HepG2 (cell line): ENCODE results near the gene ADM5. TPM values are rescaled to one million over a fixed set of nuclear protein-coding genes. Genes with fewer than 3 reads are reported as not detected.
A peak's percentile ranks its signal among the peaks of the same experiment; 100 is the strongest.

Experiments used
- CCDC6 ChIP-seq: sonication (generic); formaldehyde crosslinking; IDR thresholded peaks from 2 replicates; pipeline ENCODE4 v1.8.1; 2022; ENCODE audit warnings: mild to moderate bottlenecking, missing genetic modification reagents, moderate library complexity
- ELF1 ChIP-seq: sonication (generic); formaldehyde crosslinking; IDR thresholded peaks from 2 replicates; pipeline ENCODE4 v1.4.0; 2020; ENCODE audit warnings: missing genetic modification reagents
- ELF3 ChIP-seq: IDR thresholded peaks from 2 replicates; pipeline ENCODE4 v1.6.1; 2016; ENCODE audit warnings: missing genetic modification reagents, missing compliant biosample characterization
- GABPB1 ChIP-seq: IDR thresholded peaks from 2 replicates; pipeline ENCODE4 v1.6.1; 2016; ENCODE audit warnings: mild to moderate bottlenecking, missing genetic modification reagents, moderate library complexity, missing compliant biosample characterization
- GTF3A ChIP-seq: sonication (generic); formaldehyde crosslinking; conservative IDR thresholded peaks from 2 replicates; pipeline ENCODE4 v1.4.0; 2020; ENCODE audit warnings: mild to moderate bottlenecking, missing genetic modification reagents
- HNRNPLL ChIP-seq: fragments of 200-400 bp; formaldehyde crosslinking; IDR thresholded peaks from 2 replicates; pipeline ENCODE4 v1.6.1; 2017; ENCODE audit warnings: mild to moderate bottlenecking, low read depth, low read length; ENCODE audit not compliant: poor library complexity, severe bottlenecking
- JUN ChIP-seq: sonication (generic); formaldehyde crosslinking; IDR thresholded peaks from 2 replicates; pipeline ENCODE4 v1.4.0; 2020; ENCODE audit warnings: mild to moderate bottlenecking, missing genetic modification reagents
- MAFK ChIP-seq, 2 experiments: IDR thresholded peaks in 1 of 2; conservative IDR thresholded peaks in 1 of 2; 2 replicates each; pipeline ENCODE4 v1.6.1; 2011; ENCODE audit warnings: improper control_type of control experiment in 2 of 2, low read length in 2 of 2
- NAIF1 ChIP-seq: sonication (generic); formaldehyde crosslinking; IDR thresholded peaks from 2 replicates; pipeline ENCODE4 v1.5.0; 2020; ENCODE audit warnings: mild to moderate bottlenecking, missing genetic modification reagents, borderline replicate concordance
- NFE2 ChIP-seq: sonication (generic); formaldehyde crosslinking; IDR thresholded peaks from 2 replicates; pipeline ENCODE4 v1.4.0; 2020; ENCODE audit warnings: missing genetic modification reagents
- NFIB ChIP-seq: sonication (generic); formaldehyde crosslinking; IDR thresholded peaks from 2 replicates; pipeline ENCODE4 v1.9.0; 2021; ENCODE audit warnings: missing genetic modification reagents, mild to moderate bottlenecking, borderline replicate concordance
- NFKB2 ChIP-seq: sonication (generic); formaldehyde crosslinking; IDR thresholded peaks from 2 replicates; pipeline ENCODE4 v1.4.0; 2020; ENCODE audit warnings: missing genetic modification reagents, borderline replicate concordance
- SALL1 ChIP-seq: sonication (generic); formaldehyde crosslinking; IDR thresholded peaks from 2 replicates; pipeline ENCODE4 v1.8.0; 2022; ENCODE audit warnings: mild to moderate bottlenecking, missing genetic modification reagents
- SMYD3 ChIP-seq: sonication (generic); formaldehyde crosslinking; IDR thresholded peaks from 2 replicates; pipeline ENCODE4 v1.8.1; 2023; ENCODE audit warnings: mild to moderate bottlenecking, missing genetic modification reagents
- SNAI1 ChIP-seq: sonication (generic); formaldehyde crosslinking; IDR thresholded peaks from 2 replicates; pipeline ENCODE4 v1.5.0; 2020; ENCODE audit warnings: mild to moderate bottlenecking, missing genetic modification reagents, borderline replicate concordance
- TFDP2 ChIP-seq: sonication (generic); formaldehyde crosslinking; IDR thresholded peaks from 2 replicates; pipeline ENCODE4 v1.4.0; 2020; ENCODE audit warnings: missing genetic modification reagents
- ZNF589 ChIP-seq: sonication (generic); formaldehyde crosslinking; conservative IDR thresholded peaks from 2 replicates; pipeline ENCODE4 v1.8.0; 2022; ENCODE audit warnings: mild to moderate bottlenecking, moderate library complexity, missing genetic modification reagents
- ZNF639 ChIP-seq: conservative IDR thresholded peaks from 2 replicates; pipeline ENCODE4 v1.6.1; 2018; ENCODE audit warnings: missing genetic modification reagents
- ZNF672 ChIP-seq: sonication (generic); formaldehyde crosslinking; IDR thresholded peaks from 2 replicates; pipeline ENCODE4 v1.8.1; 2022; ENCODE audit warnings: missing genetic modification reagents
- polyA plus RNA-seq, 8 experiments: library from polyadenylated mRNA; depleted of rRNA in 3 of 8; stranded (reverse) in 7 of 8; unstranded in 1 of 8; fragments of >200 nt; fragmentation: Illumina TruSeq in 4 of 8; extraction: Trizol in 4 of 8; gene quantifications; 2 replicates each; pipeline versions ENCODE4 v1.2.1 to v1.2.3, GENCODE V29; 2011 to 2016; ENCODE audit warnings: low read depth in 4 of 8, missing spikeins in 1 of 8, mixed read lengths in 1 of 8; ENCODE audit not compliant: insufficient read depth in 1 of 8
- total RNA-seq, 5 experiments: library from RNA; depleted of rRNA; stranded (reverse); fragments of >200 nt; fragmentation: Illumina TruSeq; extraction: Trizol; gene quantifications; 2 replicates each; pipeline ENCODE4 v1.2.3, GENCODE V29; 2016; ENCODE audit warnings: low read depth in 1 of 5
- TF ChIP-seq, protein P1 (sequence below): IDR thresholded peaks from 2 replicates; pipeline ENCODE4 v1.6.1; 2016; ENCODE audit warnings: missing compliant biosample characterization, missing genetic modification reagents, borderline replicate concordance
- TF ChIP-seq, protein P2 (sequence below): sonication (generic); formaldehyde crosslinking; IDR thresholded peaks from 2 replicates; pipeline ENCODE4 v1.4.0; 2020; ENCODE audit warnings: missing genetic modification reagents
- TF ChIP-seq, protein P3 (sequence below): sonication (generic); formaldehyde crosslinking; conservative IDR thresholded peaks from 2 replicates; pipeline ENCODE4 v1.5.0; 2020; ENCODE audit warnings: missing genetic modification reagents
- TF ChIP-seq, protein P4 (sequence below): IDR thresholded peaks from 2 replicates; pipeline ENCODE4 v1.6.1; 2016; ENCODE audit warnings: mild to moderate bottlenecking, missing biosample characterization, missing genetic modification reagents

The ADM5 gene
- total and polyA plus RNA-seq, 2 of the 13 experiments (the other 11 are each of a cell fraction or from before 2014, with no cell fraction given) = 2.7 to 4.1 TPM

- TF ChIP-seq GABPB1 (peak; percentile 86), SALL1 (CRISPR knock-in tag) (peak; percentile 70), CCDC6 (no peak), NAIF1 (no peak), ZNF639 (peak; percentile 59; the same call in 1 of the 2 replicates), ZNF589 (CRISPR knock-in tag) (no peak), ELF3 (CRISPR knock-in tag) (peak; percentile 51; the same call in 1 of the 2 replicates), NFKB2 (CRISPR knock-in tag) (peak; percentile 87; the same call in 1 of the 2 replicates), ZNF672 (no peak), HNRNPLL (no peak), MAFK (conservative IDR thresholded peaks at IDR 0.05 in 1 of 2, IDR thresholded peaks at IDR 0.05 in 1 of 2; ENCODE audit: low read length in 2 of 2) (no peak), GTF3A (CRISPR knock-in tag) (no peak), SNAI1 (peak; percentile 70; the same call in 1 of the 2 replicates), TFDP2 (CRISPR knock-in tag) (peak; percentile 45; the same call in 1 of the 2 replicates), NFIB (CRISPR knock-in tag) (no peak), ELF1 (CRISPR knock-in tag) (peak; percentile 36; the same call in 1 of the 2 replicates), NFE2 (CRISPR knock-in tag) (no peak), SMYD3 (CRISPR knock-in tag) (0 out of 2 replicates have a peak, but pooled peaks have one; percentile 32), JUN (no peak)
- TF ChIP-seq, protein P1, sequence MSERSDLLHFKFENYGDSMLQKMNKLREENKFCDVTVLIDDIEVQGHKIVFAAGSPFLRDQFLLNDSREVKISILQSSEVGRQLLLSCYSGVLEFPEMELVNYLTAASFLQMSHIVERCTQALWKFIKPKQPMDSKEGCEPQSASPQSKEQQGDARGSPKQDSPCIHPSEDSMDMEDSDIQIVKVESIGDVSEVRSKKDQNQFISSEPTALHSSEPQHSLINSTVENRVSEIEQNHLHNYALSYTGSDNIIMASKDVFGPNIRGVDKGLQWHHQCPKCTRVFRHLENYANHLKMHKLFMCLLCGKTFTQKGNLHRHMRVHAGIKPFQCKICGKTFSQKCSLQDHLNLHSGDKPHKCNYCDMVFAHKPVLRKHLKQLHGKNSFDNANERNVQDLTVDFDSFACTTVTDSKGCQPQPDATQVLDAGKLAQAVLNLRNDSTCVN (CRISPR knock-in tag) = peak; percentile 85; the same call in 1 of the 2 replicates
- TF ChIP-seq, protein P2, sequence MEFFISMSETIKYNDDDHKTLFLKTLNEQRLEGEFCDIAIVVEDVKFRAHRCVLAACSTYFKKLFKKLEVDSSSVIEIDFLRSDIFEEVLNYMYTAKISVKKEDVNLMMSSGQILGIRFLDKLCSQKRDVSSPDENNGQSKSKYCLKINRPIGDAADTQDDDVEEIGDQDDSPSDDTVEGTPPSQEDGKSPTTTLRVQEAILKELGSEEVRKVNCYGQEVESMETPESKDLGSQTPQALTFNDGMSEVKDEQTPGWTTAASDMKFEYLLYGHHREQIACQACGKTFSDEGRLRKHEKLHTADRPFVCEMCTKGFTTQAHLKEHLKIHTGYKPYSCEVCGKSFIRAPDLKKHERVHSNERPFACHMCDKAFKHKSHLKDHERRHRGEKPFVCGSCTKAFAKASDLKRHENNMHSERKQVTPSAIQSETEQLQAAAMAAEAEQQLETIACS = no peak
- TF ChIP-seq, protein P3, sequence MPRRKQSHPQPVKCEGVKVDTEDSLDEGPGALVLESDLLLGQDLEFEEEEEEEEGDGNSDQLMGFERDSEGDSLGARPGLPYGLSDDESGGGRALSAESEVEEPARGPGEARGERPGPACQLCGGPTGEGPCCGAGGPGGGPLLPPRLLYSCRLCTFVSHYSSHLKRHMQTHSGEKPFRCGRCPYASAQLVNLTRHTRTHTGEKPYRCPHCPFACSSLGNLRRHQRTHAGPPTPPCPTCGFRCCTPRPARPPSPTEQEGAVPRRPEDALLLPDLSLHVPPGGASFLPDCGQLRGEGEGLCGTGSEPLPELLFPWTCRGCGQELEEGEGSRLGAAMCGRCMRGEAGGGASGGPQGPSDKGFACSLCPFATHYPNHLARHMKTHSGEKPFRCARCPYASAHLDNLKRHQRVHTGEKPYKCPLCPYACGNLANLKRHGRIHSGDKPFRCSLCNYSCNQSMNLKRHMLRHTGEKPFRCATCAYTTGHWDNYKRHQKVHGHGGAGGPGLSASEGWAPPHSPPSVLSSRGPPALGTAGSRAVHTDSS (CRISPR knock-in tag) = no peak
- TF ChIP-seq, protein P4, sequence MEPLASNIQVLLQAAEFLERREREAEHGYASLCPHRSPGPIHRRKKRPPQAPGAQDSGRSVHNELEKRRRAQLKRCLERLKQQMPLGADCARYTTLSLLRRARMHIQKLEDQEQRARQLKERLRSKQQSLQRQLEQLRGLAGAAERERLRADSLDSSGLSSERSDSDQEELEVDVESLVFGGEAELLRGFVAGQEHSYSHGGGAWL (CRISPR knock-in tag) = peak; percentile 95
These were observed 12.0 kb upstream of the ADM5 start, which contains the start of gene PRMT1 (continued) for GRCh38 chr19:49677231-49677900.
